Cardiac fibroblast (primary cell): Measurements from ENCODE around the gene LRRC47.

ENCODE experiments used
- DNase-seq, 2 donors: peaks; one replicate each; pipeline versions ENCODE4 v3.0.0 to v3.0.0-alpha.2; 2010; ENCODE audit warnings: low read depth in 2 of 2
- H3K4me3 ChIP-seq, 2 donors: replicated peaks in 1 of 2; 1 replicate in 1 of 2; 2 replicates in 1 of 2; pipeline ENCODE4 v1.5.1; 2011; ENCODE audit warnings: low read depth in 2 of 2, low read length in 2 of 2, mild to moderate bottlenecking in 2 of 2, moderate library complexity in 1 of 2
- TF ChIP-seq, protein P1 (sequence below): IDR thresholded peaks from one replicate; pipeline ENCODE4 v1.5.1; 2011; ENCODE audit warnings: low read depth, mild to moderate bottlenecking, low read length, inconsistent platforms

LRRC47 gene

DNA sequence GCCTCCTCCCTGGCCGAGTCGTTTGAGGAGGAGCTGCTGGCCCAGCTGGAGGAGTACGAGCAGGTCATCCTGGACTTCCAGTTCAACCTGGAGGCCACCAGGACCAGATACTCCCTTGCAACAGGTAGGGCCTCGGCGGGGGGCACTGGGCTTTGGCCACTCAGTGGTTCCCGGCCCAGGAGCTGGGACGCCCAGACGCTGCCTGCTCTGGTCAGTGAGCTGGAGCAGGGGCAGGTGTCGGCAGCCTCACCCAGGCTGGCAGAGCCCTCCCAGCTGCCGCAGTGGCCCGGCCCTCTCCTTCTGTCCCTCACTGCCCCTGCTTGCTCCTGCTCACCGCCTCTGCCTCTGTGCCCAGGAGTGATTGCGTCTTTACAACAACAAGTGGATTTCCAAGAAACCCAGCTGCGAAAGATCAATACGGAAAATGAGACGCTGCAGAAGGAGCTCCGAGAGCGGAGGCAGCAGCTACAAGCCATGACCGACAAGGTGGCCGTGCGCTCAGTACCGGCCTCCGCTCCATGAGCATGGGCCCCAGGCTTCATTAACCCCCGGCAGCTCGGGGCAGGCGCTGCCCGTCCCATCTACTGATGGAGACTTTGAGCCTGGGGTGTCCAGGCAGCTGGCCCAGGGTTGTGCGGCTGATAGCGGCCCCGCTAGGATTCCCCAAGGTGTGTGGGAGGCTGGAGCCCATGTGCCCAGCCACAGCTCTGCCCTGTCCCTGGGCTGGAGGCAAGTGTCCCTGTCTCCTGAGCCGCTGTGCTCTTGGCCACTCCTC is 32.8 kb downstream of the LRRC47 start:
- no peak for DNase-seq
- H3K4me3 ChIP-seq: no peak overlapping the region
- TF ChIP-seq, protein P1, sequence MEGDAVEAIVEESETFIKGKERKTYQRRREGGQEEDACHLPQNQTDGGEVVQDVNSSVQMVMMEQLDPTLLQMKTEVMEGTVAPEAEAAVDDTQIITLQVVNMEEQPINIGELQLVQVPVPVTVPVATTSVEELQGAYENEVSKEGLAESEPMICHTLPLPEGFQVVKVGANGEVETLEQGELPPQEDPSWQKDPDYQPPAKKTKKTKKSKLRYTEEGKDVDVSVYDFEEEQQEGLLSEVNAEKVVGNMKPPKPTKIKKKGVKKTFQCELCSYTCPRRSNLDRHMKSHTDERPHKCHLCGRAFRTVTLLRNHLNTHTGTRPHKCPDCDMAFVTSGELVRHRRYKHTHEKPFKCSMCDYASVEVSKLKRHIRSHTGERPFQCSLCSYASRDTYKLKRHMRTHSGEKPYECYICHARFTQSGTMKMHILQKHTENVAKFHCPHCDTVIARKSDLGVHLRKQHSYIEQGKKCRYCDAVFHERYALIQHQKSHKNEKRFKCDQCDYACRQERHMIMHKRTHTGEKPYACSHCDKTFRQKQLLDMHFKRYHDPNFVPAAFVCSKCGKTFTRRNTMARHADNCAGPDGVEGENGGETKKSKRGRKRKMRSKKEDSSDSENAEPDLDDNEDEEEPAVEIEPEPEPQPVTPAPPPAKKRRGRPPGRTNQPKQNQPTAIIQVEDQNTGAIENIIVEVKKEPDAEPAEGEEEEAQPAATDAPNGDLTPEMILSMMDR: no peak

DNA sequence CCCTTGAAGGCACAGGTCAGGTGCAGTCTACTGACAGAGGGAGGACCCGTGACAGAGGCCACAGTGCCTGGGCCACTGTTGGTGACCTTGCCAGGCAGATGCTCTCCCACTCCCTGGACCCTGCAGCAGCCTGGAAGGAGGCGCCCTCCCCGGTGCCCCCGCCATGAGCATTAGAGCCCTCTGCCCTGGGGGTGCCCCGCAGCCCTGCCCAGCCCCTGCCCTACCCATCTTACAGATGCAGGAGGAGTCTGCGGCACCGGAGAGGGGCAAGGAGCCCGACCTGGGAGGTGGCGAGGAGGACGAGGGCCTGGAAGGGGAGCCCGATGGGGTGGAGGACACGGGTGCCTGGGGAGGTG is 33.4 kb downstream of the LRRC47 start:
- no peak overlapping the region for H3K4me3 ChIP-seq
- DNase-seq: no peak
- TF ChIP-seq, protein P1: no peak

DNA sequence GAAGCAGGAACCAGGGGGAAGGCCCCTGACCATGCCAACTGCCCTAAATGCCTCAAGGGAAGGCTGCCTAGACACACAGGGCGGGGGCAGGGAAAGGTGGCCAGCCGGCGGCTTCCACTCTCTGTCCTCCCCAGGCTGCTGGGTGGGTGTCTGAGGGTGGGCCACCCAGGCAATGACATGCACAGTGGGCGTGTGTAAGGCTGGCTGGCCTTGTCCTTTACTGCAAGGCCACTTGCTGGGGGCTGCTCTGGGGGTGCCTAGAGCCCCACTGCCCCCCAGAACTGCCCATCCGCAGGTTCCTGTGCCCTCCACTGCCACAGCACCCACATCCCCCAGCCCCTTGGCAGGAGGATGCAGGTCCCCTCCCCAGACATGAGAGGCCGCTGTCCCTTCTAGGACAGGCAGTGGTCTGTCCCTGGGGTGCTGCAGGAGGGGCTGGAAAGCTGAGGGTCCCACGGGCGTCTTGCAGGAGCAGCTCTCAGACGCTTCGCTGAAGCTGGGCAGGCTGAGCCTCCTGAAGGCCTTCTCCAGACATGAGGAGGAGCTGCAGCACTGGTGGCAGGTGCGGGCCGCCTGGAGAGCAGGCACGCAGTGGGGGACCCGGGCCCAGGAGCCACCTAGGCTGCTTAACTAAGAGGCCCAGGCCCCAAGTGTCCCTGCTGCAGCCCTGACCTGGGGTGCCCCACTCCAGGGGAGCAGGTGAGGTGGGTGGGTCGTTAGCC is 34.0 kb downstream of the LRRC47 start:
- no peak overlapping the region for H3K4me3 ChIP-seq
- DNase-seq: no peak
- TF ChIP-seq, protein P1: no peak

DNA sequence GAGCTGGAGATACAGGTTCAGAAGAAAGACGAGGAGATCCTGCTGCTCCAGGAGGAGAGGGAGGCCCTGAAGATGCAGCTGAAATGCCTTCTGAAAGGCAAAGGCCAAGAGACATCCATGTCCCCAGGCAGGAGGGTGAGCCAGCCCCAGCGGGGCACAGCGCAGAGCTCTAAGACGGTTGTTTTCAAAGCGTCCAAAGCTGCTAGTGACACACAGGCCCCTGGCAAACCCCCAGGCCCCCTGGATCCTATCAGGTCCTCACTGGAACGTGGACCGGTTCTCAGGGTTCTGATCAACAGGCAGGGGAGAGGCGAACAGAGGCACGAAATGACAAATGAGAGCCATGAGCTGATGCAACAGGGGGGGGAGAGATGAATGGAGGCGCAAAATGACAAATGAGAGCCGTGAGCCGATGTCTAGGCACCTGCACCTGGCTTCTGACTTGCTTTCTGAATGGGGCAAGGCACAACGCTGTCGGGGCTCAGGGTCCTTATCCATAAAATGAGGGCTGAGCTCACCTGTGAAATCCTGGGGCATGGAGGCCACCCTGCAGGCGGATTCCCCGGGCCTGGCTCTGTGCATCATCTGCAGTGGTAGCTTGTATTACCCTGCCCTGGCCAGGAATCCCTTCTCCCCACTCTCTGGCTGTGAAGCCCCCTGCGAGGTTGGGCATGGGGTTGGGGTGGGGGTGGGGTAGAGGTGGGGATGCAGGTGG is 34.8 kb downstream of the LRRC47 start:
- DNase-seq: no peak
- no peak overlapping the region for H3K4me3 ChIP-seq
- TF ChIP-seq, protein P1: no peak

DNA sequence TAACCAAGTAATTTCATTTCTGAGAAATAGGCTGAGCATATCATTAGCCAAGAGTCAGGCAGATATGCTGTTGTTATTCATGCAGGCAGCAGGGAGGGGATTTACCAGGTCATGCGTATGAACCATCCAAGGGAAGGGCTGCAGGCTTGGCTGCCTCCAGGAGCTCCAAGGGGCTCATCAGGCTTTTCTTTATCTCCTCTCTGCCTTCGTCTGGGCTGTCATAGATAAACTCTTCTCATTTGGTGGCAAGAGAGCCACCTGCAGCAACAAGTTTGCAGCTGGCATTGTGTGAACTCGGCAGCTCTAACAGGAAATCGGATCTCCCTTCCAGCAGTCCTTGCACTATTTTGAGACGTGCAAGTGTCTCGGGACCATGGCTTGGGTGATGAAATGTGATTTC is 36.5 kb downstream of the LRRC47 start:
- TF ChIP-seq, protein P1: no peak
- no peak overlapping the region for H3K4me3 ChIP-seq
- DNase-seq: no peak

DNA sequence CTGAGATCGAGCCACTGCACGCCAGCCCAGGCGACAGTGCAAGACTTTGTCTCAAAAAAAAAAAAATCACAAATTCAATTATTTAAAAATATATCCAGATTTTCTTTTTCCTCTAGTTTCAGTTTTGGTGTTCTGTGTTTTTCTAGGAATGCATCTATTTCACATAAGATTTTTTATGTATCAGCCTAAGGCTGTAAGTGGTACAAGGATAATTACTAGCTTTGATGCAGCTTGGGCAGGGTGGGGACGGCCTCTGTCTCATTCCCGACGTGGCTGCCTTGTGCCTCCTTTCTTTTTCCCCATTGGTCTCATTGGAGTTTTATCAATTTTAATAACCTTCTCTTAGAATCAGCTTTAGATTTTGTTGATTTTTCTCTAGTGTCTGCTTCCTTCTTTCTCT is 37.1 kb downstream of the LRRC47 start:
- TF ChIP-seq, protein P1: no peak
- no peak overlapping the region for H3K4me3 ChIP-seq
- DNase-seq: no peak
